ENCODE data around the gene MISP. TPM values are rescaled to one million over a fixed set of nuclear protein-coding genes. Genes with fewer than 3 reads are reported as not detected.
"Not testable (repeated sequence)": the region's sequence is repeated elsewhere in the genome, so short reads cannot be mapped to it uniquely, and the experiment has no call there.

MISP gene, protein sequence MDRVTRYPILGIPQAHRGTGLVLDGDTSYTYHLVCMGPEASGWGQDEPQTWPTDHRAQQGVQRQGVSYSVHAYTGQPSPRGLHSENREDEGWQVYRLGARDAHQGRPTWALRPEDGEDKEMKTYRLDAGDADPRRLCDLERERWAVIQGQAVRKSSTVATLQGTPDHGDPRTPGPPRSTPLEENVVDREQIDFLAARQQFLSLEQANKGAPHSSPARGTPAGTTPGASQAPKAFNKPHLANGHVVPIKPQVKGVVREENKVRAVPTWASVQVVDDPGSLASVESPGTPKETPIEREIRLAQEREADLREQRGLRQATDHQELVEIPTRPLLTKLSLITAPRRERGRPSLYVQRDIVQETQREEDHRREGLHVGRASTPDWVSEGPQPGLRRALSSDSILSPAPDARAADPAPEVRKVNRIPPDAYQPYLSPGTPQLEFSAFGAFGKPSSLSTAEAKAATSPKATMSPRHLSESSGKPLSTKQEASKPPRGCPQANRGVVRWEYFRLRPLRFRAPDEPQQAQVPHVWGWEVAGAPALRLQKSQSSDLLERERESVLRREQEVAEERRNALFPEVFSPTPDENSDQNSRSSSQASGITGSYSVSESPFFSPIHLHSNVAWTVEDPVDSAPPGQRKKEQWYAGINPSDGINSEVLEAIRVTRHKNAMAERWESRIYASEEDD
- total RNA-seq (under 1 TPM in 1 of 2 donors, not detected in 1; 0.12 TPM), polyA plus RNA-seq (10 to 100 TPM in 1 of 2 donors, 1 to 10 TPM in 1; 1.0 to 53.3 TPM)
- long read RNA-seq, donor 1, result 0 reads
- long read RNA-seq, donor 2, result 0 reads

DNA sequence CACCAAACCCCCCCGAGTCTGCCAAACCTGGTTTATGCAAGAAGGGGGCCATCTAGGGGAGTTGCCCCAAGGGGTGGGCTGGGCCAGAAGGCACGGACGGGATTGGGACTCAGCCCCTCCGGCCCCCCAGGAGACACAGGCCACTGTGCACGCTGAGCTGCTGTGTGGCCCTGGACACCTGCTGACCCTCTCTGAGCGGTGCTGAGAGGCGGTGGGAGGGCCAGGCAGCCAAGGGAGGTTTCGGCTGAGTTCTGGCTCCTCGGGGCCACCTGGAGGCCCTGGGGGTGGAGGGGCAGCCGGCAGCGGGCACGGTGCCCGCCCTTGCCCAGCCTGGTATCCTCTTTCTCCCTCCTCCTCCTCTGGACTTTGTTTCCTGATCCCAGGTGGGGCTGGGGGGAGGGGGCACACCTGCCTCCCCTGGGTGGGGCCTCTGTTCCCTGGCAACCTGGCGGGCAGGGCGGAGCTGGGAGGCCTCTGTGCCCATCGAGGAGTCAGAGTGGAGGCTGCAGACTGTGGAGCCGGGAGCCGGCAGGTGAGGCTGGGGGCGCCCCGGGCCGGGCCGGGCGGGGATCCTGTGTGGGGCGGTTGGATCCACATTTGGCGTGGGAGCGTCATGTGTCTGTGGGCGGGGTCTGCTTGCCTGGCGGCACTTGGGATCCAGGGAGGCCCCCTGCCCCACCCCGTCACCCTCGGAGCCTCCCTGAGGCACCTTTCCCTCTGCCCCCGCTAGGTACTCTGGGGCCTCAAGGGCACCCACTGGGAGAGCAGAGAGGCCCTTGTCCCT, at the start of gene MISP:
Gene MISP (plus strand): TSS at position 473 of the 784 bp plus-strand sequence. CDS start 5,835 bp downstream, outside the sequence.
- 57 to 60% methylated on average over 29 to 31 of the region's 31 CpGs for WGBS, 2 donors
- Histone ChIP-seq H3K27ac (ENCODE audit: low read depth in 1 of 2, low read length in 2 of 2) (no peak within 1 kb of the TSS), H3K36me3 (ENCODE audit: control insufficient read depth in 1 of 2, insufficient read depth in 2 of 2, low read length in 1 of 2) (no peaks in the 10 kb centered on the region), H3K9me3 (ENCODE audit: control insufficient read depth, low read length) (peaks cover 2% of the 10 kb centered on the region), H3K4me3 (ENCODE audit: low read length in 2 of 2) (no peak within 1 kb of the TSS), H3K27me3 (ENCODE audit: control insufficient read depth in 1 of 2, insufficient read depth in 2 of 2, low read length in 1 of 2) (no peaks in the 10 kb centered on the region), H3K4me1 (ENCODE audit: control insufficient read depth in 1 of 2, insufficient read depth in 2 of 2, low read length in 2 of 2) (no peaks in the 10 kb centered on the region)
- ATAC-seq (ENCODE audit: low FRiP score) (no peak), DNase-seq (peak in 1 of 2 donors; percentile 75)
- intact Hi-C loops (cut with DNase I), result no loop called here

DNA sequence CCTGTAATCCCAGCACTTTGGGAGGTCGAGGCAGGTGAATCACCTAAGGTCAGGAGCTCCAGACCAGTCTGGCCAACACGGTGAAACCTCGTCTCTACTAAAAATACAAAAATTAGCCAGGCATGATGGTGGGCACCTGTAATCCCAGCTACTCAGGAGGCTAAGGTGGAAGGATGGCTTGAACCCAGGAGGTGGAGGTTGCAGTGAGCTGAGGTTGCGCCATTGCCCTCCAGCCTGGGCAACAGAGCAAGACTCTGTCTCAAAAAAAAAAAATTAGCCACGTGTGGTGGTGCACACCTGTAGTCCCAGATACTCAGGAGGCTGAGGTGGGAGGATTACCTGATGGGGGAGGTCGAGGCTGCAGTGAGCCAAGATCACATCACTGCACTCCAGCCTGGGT, 48.1 kb upstream of the MISP start:
- H3K27me3 ChIP-seq (ENCODE audit: control insufficient read depth in 1 of 2, insufficient read depth in 2 of 2, low read length in 1 of 2); H3K9me3 ChIP-seq (ENCODE audit: control insufficient read depth, low read length); H3K4me3 ChIP-seq (ENCODE audit: low read length in 2 of 2); DNase-seq; H3K27ac ChIP-seq (ENCODE audit: low read depth in 1 of 2, low read length in 2 of 2); intact Hi-C loops (cut with DNase I); ATAC-seq (ENCODE audit: low FRiP score); H3K36me3 ChIP-seq (ENCODE audit: control insufficient read depth in 1 of 2, insufficient read depth in 2 of 2, low read length in 1 of 2); H3K4me1 ChIP-seq (ENCODE audit: control insufficient read depth in 1 of 2, insufficient read depth in 2 of 2, low read length in 2 of 2): not testable (repeated sequence)
- 82 to 84% methylated on average over 6 of the region's 6 CpGs for WGBS, 2 donors

DNA sequence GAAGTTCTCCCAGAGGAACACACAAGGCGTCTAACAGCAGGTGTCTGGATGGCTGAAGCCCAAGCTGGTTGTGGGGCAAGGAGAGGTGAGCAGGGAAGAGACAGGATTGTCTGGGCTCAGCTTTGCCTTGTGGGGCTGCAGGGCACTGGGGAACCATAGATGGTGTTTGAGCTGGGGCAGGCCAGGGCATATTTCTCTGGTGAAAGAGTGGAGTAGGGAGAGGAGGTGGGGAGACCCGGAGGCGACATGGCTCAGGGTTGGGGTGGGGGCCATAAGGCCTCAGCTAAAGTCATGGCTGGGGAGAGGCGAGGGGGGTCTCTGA, 47.6 kb upstream of the MISP start:
- intact Hi-C loops (cut with DNase I), result no loop called here
- peaks cover 0 to 2% of the 10 kb centered on the region in 2 donors for H3K27me3 ChIP-seq (ENCODE audit: control insufficient read depth in 1 of 2, insufficient read depth in 2 of 2, low read length in 1 of 2)
- no peaks in the 10 kb centered on the region for H3K36me3 ChIP-seq (ENCODE audit: control insufficient read depth in 1 of 2, insufficient read depth in 2 of 2, low read length in 1 of 2)
- no peak overlapping the region for H3K27ac ChIP-seq (ENCODE audit: low read depth in 1 of 2, low read length in 2 of 2)
- no peak overlapping the region for H3K4me3 ChIP-seq (ENCODE audit: low read length in 2 of 2)
- WGBS, 2 donors, result 48 to 50% methylated on average over 4 of the region's 4 CpGs
- no peaks in the 10 kb centered on the region for H3K4me1 ChIP-seq (ENCODE audit: control insufficient read depth in 1 of 2, insufficient read depth in 2 of 2, low read length in 2 of 2)
- DNase-seq (no peak), ATAC-seq (ENCODE audit: low FRiP score) (no peak)
- H3K9me3 ChIP-seq (ENCODE audit: control insufficient read depth, low read length), result peaks cover 2% of the 10 kb centered on the region

DNA sequence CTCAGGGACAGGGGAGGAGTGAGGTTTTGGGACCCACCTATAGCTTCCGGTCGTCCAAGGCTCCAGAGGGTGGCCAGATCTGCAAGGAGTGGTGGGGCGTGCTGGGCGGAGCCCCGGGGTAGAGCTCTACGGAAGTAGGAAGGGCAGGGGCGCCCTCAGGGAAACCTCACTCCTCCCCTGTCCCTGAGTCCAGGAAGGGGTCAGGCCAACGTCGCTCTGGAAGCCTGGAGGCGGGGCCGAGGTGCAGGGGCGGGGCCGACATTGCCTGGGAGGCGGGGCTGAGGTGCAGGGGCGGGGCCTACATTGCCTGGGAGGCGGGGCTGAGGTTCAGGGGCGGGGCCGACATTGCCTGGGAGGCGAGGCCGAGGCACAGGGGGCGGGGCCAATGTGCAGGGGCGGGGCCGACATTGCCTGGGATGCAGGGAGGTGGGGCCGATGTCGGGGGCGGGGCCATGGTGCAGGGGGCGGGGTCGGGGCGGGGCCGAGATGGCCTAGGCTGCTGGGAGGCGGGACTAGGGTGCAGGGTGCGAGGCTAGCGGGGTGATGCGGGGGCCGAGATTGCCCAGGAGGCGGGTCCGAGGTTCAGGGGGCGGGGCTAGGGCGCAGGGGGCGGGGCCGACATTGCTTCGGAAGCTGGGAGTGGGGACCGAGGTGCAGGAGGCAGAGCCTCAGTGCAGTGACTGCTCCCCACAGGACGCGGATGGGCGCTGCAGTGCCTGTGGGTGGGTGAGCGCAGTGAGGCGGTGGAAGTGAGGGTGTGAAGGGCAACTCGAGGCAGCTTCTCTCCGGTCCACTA, 47.1 kb upstream of the MISP start:
- intact Hi-C loops (cut with DNase I), result no loop called here
- Histone ChIP-seq H3K9me3 (ENCODE audit: control insufficient read depth, low read length) (peaks cover 2% of the 10 kb centered on the region), H3K4me3 (ENCODE audit: low read length in 2 of 2) (no peak overlapping the region), H3K27me3 (ENCODE audit: control insufficient read depth in 1 of 2, insufficient read depth in 2 of 2, low read length in 1 of 2) (peaks cover 0 to 2% of the 10 kb centered on the region in 2 donors), H3K36me3 (ENCODE audit: control insufficient read depth in 1 of 2, insufficient read depth in 2 of 2, low read length in 1 of 2) (no peaks in the 10 kb centered on the region), H3K27ac (ENCODE audit: low read depth in 1 of 2, low read length in 2 of 2) (no peak overlapping the region), H3K4me1 (ENCODE audit: control insufficient read depth in 1 of 2, insufficient read depth in 2 of 2, low read length in 2 of 2) (no peaks in the 10 kb centered on the region)
- 6 to 9% methylated on average over 38 to 50 of the region's 50 CpGs for WGBS, 2 donors
- DNase-seq (peak; percentile 85 to 94), ATAC-seq (ENCODE audit: low FRiP score) (peak; percentile 90)

DNA sequence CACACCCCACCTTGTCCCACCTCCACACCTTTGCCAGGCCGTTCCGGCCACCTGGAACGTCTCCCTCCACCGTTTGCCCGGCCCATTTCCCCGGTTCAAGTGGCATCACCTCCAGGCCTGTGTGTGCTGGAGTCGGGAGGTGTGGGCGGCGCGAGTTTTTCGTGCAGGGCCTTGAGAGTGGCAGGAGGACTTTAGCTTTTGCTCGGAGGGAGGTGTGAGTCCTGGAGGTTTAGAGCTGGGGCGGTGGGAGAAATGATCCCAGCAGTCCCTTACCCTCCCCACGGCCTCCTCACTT, 46.5 kb upstream of the MISP start:
- no peak overlapping the region for H3K4me3 ChIP-seq (ENCODE audit: low read length in 2 of 2)
- H3K27me3 ChIP-seq (ENCODE audit: control insufficient read depth in 1 of 2, insufficient read depth in 2 of 2, low read length in 1 of 2), result peaks cover 0 to 2% of the 10 kb centered on the region in 2 donors
- intact Hi-C loops (cut with DNase I), result no loop called here
- ATAC-seq (ENCODE audit: low FRiP score) (no peak), DNase-seq (no peak)
- peaks cover 2% of the 10 kb centered on the region for H3K9me3 ChIP-seq (ENCODE audit: control insufficient read depth, low read length)
- H3K27ac ChIP-seq (ENCODE audit: low read depth in 1 of 2, low read length in 2 of 2), result no peak overlapping the region
- 41 to 43% methylated on average over 14 of the region's 14 CpGs for WGBS, 2 donors
- H3K4me1 ChIP-seq (ENCODE audit: control insufficient read depth in 1 of 2, insufficient read depth in 2 of 2, low read length in 2 of 2), result no peaks in the 10 kb centered on the region
- no peaks in the 10 kb centered on the region for H3K36me3 ChIP-seq (ENCODE audit: control insufficient read depth in 1 of 2, insufficient read depth in 2 of 2, low read length in 1 of 2)

DNA sequence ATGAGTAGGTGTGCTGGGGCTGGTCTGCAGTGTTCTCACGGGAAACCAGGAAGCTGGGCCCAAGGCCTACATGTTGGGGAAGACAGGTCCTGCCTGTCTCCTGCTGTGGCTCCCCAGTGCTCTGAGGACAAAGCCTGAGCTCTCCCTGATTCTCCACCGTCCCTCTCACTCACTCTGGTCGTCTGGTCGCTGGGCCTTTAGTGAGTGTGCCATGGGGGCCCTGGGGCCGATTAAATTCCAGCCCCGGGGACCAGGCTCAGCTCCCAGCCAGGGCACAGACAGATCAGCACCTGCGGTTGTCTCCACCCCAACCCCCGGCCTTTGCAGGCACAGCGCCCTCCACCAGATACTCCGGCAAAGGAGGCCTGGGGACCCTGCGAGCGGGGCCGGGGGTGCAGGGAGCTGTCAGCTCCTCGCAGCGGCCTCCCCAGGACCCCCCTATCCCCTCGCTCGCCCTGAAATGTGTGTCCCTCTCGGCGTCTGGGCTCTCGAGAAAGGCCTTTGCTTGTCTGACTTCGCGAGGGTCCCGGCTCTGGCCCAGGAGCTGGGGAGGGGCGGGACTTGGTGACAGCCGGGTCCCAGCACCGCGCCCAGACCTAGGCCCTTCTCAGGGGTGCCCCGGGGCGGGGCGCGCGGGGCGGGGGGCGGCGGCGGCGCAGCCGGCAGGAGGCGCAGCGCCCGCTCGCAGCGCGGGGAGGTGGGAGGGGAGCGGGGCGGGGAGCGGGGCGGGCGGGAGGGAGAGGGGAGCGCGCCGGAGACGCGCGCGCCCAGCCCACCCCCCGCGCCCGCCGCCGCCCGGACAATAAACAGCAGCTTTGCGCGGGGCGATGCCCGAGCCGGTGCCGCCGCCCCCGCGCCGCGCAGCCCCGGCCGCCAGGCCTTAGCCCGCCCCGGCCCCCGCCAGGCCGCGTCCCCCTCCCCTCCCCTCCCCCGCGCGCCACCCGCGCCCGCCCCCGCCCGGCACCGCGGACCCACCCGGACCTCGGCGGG, 42.5 kb upstream of the MISP start, which contains the start of gene PALM:
Gene PALM (plus strand): TSS at position 782 of the 990 bp plus-strand sequence. CDS start 212 bp downstream, outside the sequence.
- DNase-seq (no peak), ATAC-seq (ENCODE audit: low FRiP score) (no peak)
- Histone ChIP-seq H3K9me3 (ENCODE audit: control insufficient read depth, low read length) (peaks cover 2% of the 10 kb centered on the region), H3K27ac (ENCODE audit: low read depth in 1 of 2, low read length in 2 of 2) (no peak within 1 kb of the TSS), H3K4me1 (ENCODE audit: control insufficient read depth in 1 of 2, insufficient read depth in 2 of 2, low read length in 2 of 2) (no peaks in the 10 kb centered on the region), H3K36me3 (ENCODE audit: control insufficient read depth in 1 of 2, insufficient read depth in 2 of 2, low read length in 1 of 2) (no peaks in the 10 kb centered on the region), H3K4me3 (ENCODE audit: low read length in 2 of 2) (peak within 1 kb of the TSS; percentile 8 to 14), H3K27me3 (ENCODE audit: control insufficient read depth in 1 of 2, insufficient read depth in 2 of 2, low read length in 1 of 2) (peaks cover 0 to 2% of the 10 kb centered on the region in 2 donors)
- WGBS, 2 donors, result 4 to 19% methylated on average over 19 to 93 of the region's 93 CpGs
- intact Hi-C loops (cut with DNase I), result no loop called here

DNA sequence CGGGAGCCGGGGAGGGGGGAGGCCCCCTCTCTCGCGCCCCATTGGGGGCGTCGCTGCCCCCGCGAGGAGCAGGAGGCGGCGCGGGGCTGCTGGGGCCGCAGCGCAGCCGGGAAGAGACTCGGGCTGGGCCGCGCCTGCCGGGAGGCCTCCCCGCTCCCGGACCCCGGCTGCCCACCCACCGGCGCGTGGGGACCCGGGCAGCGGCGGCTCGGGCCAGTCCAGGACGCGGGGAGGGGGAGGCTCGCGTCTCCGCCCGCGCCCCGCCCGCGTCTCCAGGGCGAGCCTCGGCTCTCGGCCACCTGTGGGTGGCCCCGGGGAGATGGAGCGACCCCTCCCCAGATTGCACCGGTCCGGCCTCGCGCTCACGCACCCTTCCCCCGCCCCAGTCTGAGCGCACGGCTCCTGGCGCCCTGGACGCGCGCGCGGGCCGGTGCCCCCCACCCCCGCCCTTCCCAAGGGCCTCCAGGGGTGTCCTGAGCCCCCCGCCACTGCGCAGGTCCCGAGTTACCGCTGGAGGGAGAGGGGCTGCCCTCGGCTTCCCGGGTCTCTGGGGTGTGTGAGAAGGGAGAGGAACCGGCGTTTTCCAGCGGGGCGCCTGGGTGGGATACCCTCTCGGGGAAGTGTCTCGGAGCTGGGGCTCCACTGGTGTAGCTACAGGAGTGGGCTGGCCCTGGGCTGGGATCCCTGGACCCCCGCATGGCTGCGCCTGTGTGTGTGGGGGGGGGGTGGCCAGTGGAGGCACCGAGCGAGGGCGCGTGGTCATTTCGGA, 41.5 kb upstream of the MISP start:
- DNase-seq (no peak), ATAC-seq (ENCODE audit: low FRiP score) (peak; percentile 41)
- 1 to 3% methylated on average over 40 to 78 of the region's 78 CpGs for WGBS, 2 donors
- Histone ChIP-seq H3K27ac (ENCODE audit: low read depth in 1 of 2, low read length in 2 of 2) (no peak overlapping the region), H3K27me3 (ENCODE audit: control insufficient read depth in 1 of 2, insufficient read depth in 2 of 2, low read length in 1 of 2) (no peaks in the 10 kb centered on the region), H3K4me1 (ENCODE audit: control insufficient read depth in 1 of 2, insufficient read depth in 2 of 2, low read length in 2 of 2) (no peaks in the 10 kb centered on the region), H3K9me3 (ENCODE audit: control insufficient read depth, low read length) (peaks cover 2% of the 10 kb centered on the region), H3K36me3 (ENCODE audit: control insufficient read depth in 1 of 2, insufficient read depth in 2 of 2, low read length in 1 of 2) (no peaks in the 10 kb centered on the region), H3K4me3 (ENCODE audit: low read length in 2 of 2) (peak overlapping the region in 1 of 2 donors; percentile 8)
- intact Hi-C loops (cut with DNase I), result no loop called here
